Breast epithelium (tissue), 4 donors: ENCODE results near the gene PKNOX2. TPM values are rescaled to one million over a fixed set of nuclear protein-coding genes. Genes with fewer than 3 reads are reported as not detected.

Source experiments
- DNase-seq, 2 donors: peaks; one replicate each; pipeline ENCODE4 v3.0.0-alpha.2; 2019; ENCODE audit warnings: low spot score in 2 of 2
- H3K27ac ChIP-seq, 2 donors: fragments of 200-600 bp; sonication (generic) in 1 of 2; one replicate each; pipeline ENCODE4 v1.5.1; 2016 to 2019; ENCODE audit warnings: mild to moderate bottlenecking in 1 of 2
- H3K27me3 ChIP-seq, 2 donors: fragments of 200-600 bp; sonication (generic) in 1 of 2; one replicate each; pipeline versions ENCODE4 v1.5.1 to v1.6.0; 2017 to 2019; ENCODE audit warnings: control low read depth in 1 of 2, mild to moderate bottlenecking in 1 of 2
- H3K36me3 ChIP-seq: fragments of 200-600 bp; one replicate; pipeline ENCODE4 v1.5.1; 2019
- H3K4me1 ChIP-seq, 2 donors: fragments of 200-600 bp; sonication (generic); one replicate each; pipeline ENCODE4 v1.5.1; 2016 to 2019; ENCODE audit warnings: control low read depth in 1 of 2
- H3K4me3 ChIP-seq, 3 donors: fragments of 200-600 bp; sonication (generic); 1 replicate in 2 of 3; 2 replicates in 1 of 3; pipeline ENCODE4 v1.5.1; 2016 to 2019; ENCODE audit warnings: mild to moderate bottlenecking in 3 of 3, moderate library complexity in 2 of 3
- H3K9me3 ChIP-seq, 2 donors: fragments of 200-600 bp; sonication (generic) in 1 of 2; one replicate each; pipeline ENCODE4 v1.5.1; 2016 to 2019; ENCODE audit warnings: control low read depth in 1 of 2
- CTCF ChIP-seq, 3 donors: fragments of 450-650 bp; IDR thresholded peaks; one replicate each; pipeline ENCODE4 v1.5.1; 2016 to 2017; ENCODE audit warnings: antibody characterized with exemption in 3 of 3, mild to moderate bottlenecking in 3 of 3, moderate library complexity in 3 of 3
- POLR2A ChIP-seq: fragments of 450-650 bp; IDR thresholded peaks from one replicate; pipeline ENCODE4 v1.6.1; 2016; ENCODE audit warnings: antibody characterized with exemption, mild to moderate bottlenecking, moderate library complexity
- POLR2AphosphoS5 ChIP-seq, 3 donors: sonication (generic); formaldehyde crosslinking; IDR thresholded peaks; one replicate each; pipeline ENCODE4 v1.6.1; 2017; ENCODE audit warnings: antibody characterized with exemption in 3 of 3
- intact Hi-C: fragments of 100-400 bp; cut with DNase I; formaldehyde crosslinking; loops from one replicate; pipeline ENCODE4 v1.15.1; 2023; ENCODE audit warnings: low total_unique reads
- total RNA-seq, 3 donors: library from RNA; depleted of rRNA; stranded (reverse); fragments of >200 nt; gene quantifications; one replicate each; pipeline ENCODE4 v1.1.0, GENCODE V29; 2016

The PKNOX2 gene
- total RNA-seq, 3 donors from 2014 or later: 0.32 to 1.0 (median 0.66) TPM

GRCh38 chr11:125312812-125313211 lies 148.3 kb downstream of the PKNOX2 start:
- no peak overlapping the region for H3K4me3 ChIP-seq
- no peaks in the 10 kb centered on the region for H3K27me3 ChIP-seq
- DNase-seq: no peak
- no peak for TF ChIP-seq POLR2A
- no peak for TF ChIP-seq POLR2AphosphoS5 (IDR thresholded peaks at IDR 0.05)
- H3K9me3 ChIP-seq: no peaks in the 10 kb centered on the region
- intact Hi-C loops: loop anchor here (5.0 kb wide), 1 partner anchor 1041 kb away; no protein-coding TSS in a partner anchor
- H3K36me3 ChIP-seq: no peaks in the 10 kb centered on the region
- no peaks in the 10 kb centered on the region for H3K4me1 ChIP-seq
- H3K27ac ChIP-seq: no peak overlapping the region

GRCh38 chr11:125313271-125314219 lies 149.0 kb downstream of the PKNOX2 start:
- TF ChIP-seq POLR2A: no peak
- no peak for TF ChIP-seq CTCF (IDR thresholded peaks at IDR 0.05)
- no peak for TF ChIP-seq POLR2AphosphoS5 (IDR thresholded peaks at IDR 0.05)
- H3K36me3 ChIP-seq: no peaks in the 10 kb centered on the region
- DNase-seq: no peak
- H3K27me3 ChIP-seq: no peaks in the 10 kb centered on the region
- intact Hi-C loops: loop anchor here (5.0 kb wide), 1 partner anchor 1041 kb away; no protein-coding TSS in a partner anchor
- no peak overlapping the region for H3K27ac ChIP-seq
- H3K4me3 ChIP-seq: no peak overlapping the region
- H3K4me1 ChIP-seq: no peaks in the 10 kb centered on the region
- H3K9me3 ChIP-seq: no peaks in the 10 kb centered on the region

- Histone ChIP-seq H3K36me3 (no peaks in the 10 kb centered on the region), H3K4me3 (no peak overlapping the region), H3K4me1 (no peaks in the 10 kb centered on the region), H3K9me3 (no peaks in the 10 kb centered on the region), H3K27me3 (no peaks in the 10 kb centered on the region), H3K27ac (no peak overlapping the region)
- DNase-seq: no peak
- TF ChIP-seq POLR2A: no peak
- TF ChIP-seq POLR2AphosphoS5 (IDR thresholded peaks at IDR 0.05): no peak
- no peak for TF ChIP-seq CTCF (IDR thresholded peaks at IDR 0.05)
- intact Hi-C loops: loop anchor here (5.0 kb wide), 1 partner anchor 1042 kb away; no protein-coding TSS in a partner anchor
Observed at GRCh38 chr11:125314276-125315078, 149.9 kb downstream of the PKNOX2 start.

GRCh38 chr11:125315079-125315740 lies 150.7 kb downstream of the PKNOX2 start:
- TF ChIP-seq CTCF (IDR thresholded peaks at IDR 0.05) (no peak), POLR2A (no peak), POLR2AphosphoS5 (IDR thresholded peaks at IDR 0.05) (no peak)
- no peaks in the 10 kb centered on the region for H3K4me1 ChIP-seq
- H3K4me3 ChIP-seq: no peak overlapping the region
- no peaks in the 10 kb centered on the region for H3K27me3 ChIP-seq
- DNase-seq: no peak
- no peak overlapping the region for H3K27ac ChIP-seq
- no peaks in the 10 kb centered on the region for H3K9me3 ChIP-seq
- no peaks in the 10 kb centered on the region for H3K36me3 ChIP-seq
- intact Hi-C loops: no loop called here

GRCh38 chr11:125317416-125317815 lies 152.9 kb downstream of the PKNOX2 start:
- Histone ChIP-seq H3K27me3 (no peaks in the 10 kb centered on the region), H3K4me1 (no peaks in the 10 kb centered on the region), H3K9me3 (no peaks in the 10 kb centered on the region), H3K27ac (no peak overlapping the region), H3K4me3 (no peak overlapping the region), H3K36me3 (no peaks in the 10 kb centered on the region)
- intact Hi-C loops: no loop called here
- no peak for DNase-seq
- TF ChIP-seq CTCF (IDR thresholded peaks at IDR 0.05) (no peak), POLR2AphosphoS5 (IDR thresholded peaks at IDR 0.05) (no peak), POLR2A (no peak)
